Medulla oblongata (tissue), 1 donor: ENCODE results near the gene ZFPM1.

Source experiments
- DNase-seq: peaks from one replicate; pipeline ENCODE4 v3.0.0-alpha.2; 2015; ENCODE audit errors: extremely low spot score

The ZFPM1 gene

GRCh38 chr16:88448461-88449266, 4.4 kb upstream of the ZFPM1 start:
- DNase-seq: no peak

- no peak for DNase-seq
Observed at GRCh38 chr16:88449267-88449561, 3.9 kb upstream of the ZFPM1 start.

GRCh38 chr16:88451586-88452481, 1.2 kb upstream of the ZFPM1 start:
- DNase-seq: no peak

- DNase-seq: peak; percentile 93
Observed at GRCh38 chr16:88452482-88453216, 431 bp upstream of the ZFPM1 start.

GRCh38 chr16:88453611-88454522, 787 bp downstream of the ZFPM1 start:
- DNase-seq: no peak

- no peak for DNase-seq
Observed at GRCh38 chr16:88454523-88454947, 1.5 kb downstream of the ZFPM1 start.

- no peak for DNase-seq
Observed at GRCh38 chr16:88455610-88456355, 2.7 kb downstream of the ZFPM1 start.

GRCh38 chr16:88456356-88457292, 3.5 kb downstream of the ZFPM1 start:
- no peak for DNase-seq

- DNase-seq: no peak
Observed at GRCh38 chr16:88458039-88458772, 5.1 kb downstream of the ZFPM1 start.

- no peak for DNase-seq
Observed at GRCh38 chr16:88458773-88459235, 5.7 kb downstream of the ZFPM1 start.

GRCh38 chr16:88459366-88460073, 6.4 kb downstream of the ZFPM1 start:
- no peak for DNase-seq

GRCh38 chr16:88460496-88461330, 7.6 kb downstream of the ZFPM1 start:
- no peak for DNase-seq

- no peak for DNase-seq
Observed at GRCh38 chr16:88461331-88462269, 8.5 kb downstream of the ZFPM1 start.

- no peak for DNase-seq
Observed at GRCh38 chr16:88462396-88462795, 9.3 kb downstream of the ZFPM1 start.

GRCh38 chr16:88463411-88463810, 10.3 kb downstream of the ZFPM1 start:
- no peak for DNase-seq
